ENCODE data around the gene SLC16A10.

SLC16A10 gene

GRCh38 chr6:111270121-111270520 lies 182.8 kb downstream of the SLC16A10 start:
- H3K4me3 ChIP-seq (replicated peaks; ENCODE audit: low read depth, low read length), result no peak overlapping the region
- H3K27me3 ChIP-seq (replicated peaks; ENCODE audit: control insufficient read depth, insufficient read depth, low read length), result no peaks in the 10 kb centered on the region
- DNase-seq (ENCODE audit: extremely low read depth, insufficient read length), result no peak
- no peak for TF ChIP-seq CTCF (IDR thresholded peaks at IDR 0.05; ENCODE audit: insufficient read depth, low read length, poor library complexity, severe bottlenecking)
- peaks cover 9% of the 10 kb centered on the region for H3K36me3 ChIP-seq (ENCODE audit: control insufficient read depth, insufficient read depth, low read length)

GRCh38 chr6:111274593-111275217 lies 187.4 kb downstream of the SLC16A10 start:
- H3K4me3 ChIP-seq (replicated peaks; ENCODE audit: low read depth, low read length), result no peak overlapping the region
- H3K36me3 ChIP-seq (ENCODE audit: control insufficient read depth, insufficient read depth, low read length), result peaks cover 16% of the 10 kb centered on the region
- no peaks in the 10 kb centered on the region for H3K27me3 ChIP-seq (replicated peaks; ENCODE audit: control insufficient read depth, insufficient read depth, low read length)
- TF ChIP-seq CTCF (IDR thresholded peaks at IDR 0.05; ENCODE audit: insufficient read depth, low read length, poor library complexity, severe bottlenecking), result no peak
- no peak for DNase-seq (ENCODE audit: extremely low read depth, insufficient read length)

GRCh38 chr6:111276335-111276734 lies 189.0 kb downstream of the SLC16A10 start:
- Histone ChIP-seq H3K27me3 (replicated peaks; ENCODE audit: control insufficient read depth, insufficient read depth, low read length) (no peaks in the 10 kb centered on the region), H3K4me3 (replicated peaks; ENCODE audit: low read depth, low read length) (no peak overlapping the region), H3K36me3 (ENCODE audit: control insufficient read depth, insufficient read depth, low read length) (peaks cover 17% of the 10 kb centered on the region)
- no peak for TF ChIP-seq CTCF (IDR thresholded peaks at IDR 0.05; ENCODE audit: insufficient read depth, low read length, poor library complexity, severe bottlenecking)
- no peak for DNase-seq (ENCODE audit: extremely low read depth, insufficient read length)

- DNase-seq (ENCODE audit: extremely low read depth, insufficient read length), result no peak
- Histone ChIP-seq H3K36me3 (ENCODE audit: control insufficient read depth, insufficient read depth, low read length) (peaks cover 17% of the 10 kb centered on the region), H3K27me3 (replicated peaks; ENCODE audit: control insufficient read depth, insufficient read depth, low read length) (no peaks in the 10 kb centered on the region), H3K4me3 (replicated peaks; ENCODE audit: low read depth, low read length) (no peak overlapping the region)
- no peak for TF ChIP-seq CTCF (IDR thresholded peaks at IDR 0.05; ENCODE audit: insufficient read depth, low read length, poor library complexity, severe bottlenecking)
Observed at GRCh38 chr6:111276736-111277135, 189.4 kb downstream of the SLC16A10 start.

- DNase-seq (ENCODE audit: extremely low read depth, insufficient read length), result no peak
- no peak overlapping the region for H3K4me3 ChIP-seq (replicated peaks; ENCODE audit: low read depth, low read length)
- TF ChIP-seq CTCF (IDR thresholded peaks at IDR 0.05; ENCODE audit: insufficient read depth, low read length, poor library complexity, severe bottlenecking), result no peak
- no peaks in the 10 kb centered on the region for H3K27me3 ChIP-seq (replicated peaks; ENCODE audit: control insufficient read depth, insufficient read depth, low read length)
- H3K36me3 ChIP-seq (ENCODE audit: control insufficient read depth, insufficient read depth, low read length), result peaks cover 17% of the 10 kb centered on the region
Observed at GRCh38 chr6:111277819-111278218, 190.5 kb downstream of the SLC16A10 start.

GRCh38 chr6:111278731-111279130 lies 191.4 kb downstream of the SLC16A10 start:
- Histone ChIP-seq H3K27me3 (replicated peaks; ENCODE audit: control insufficient read depth, insufficient read depth, low read length) (no peaks in the 10 kb centered on the region), H3K36me3 (ENCODE audit: control insufficient read depth, insufficient read depth, low read length) (peaks cover 17% of the 10 kb centered on the region), H3K4me3 (replicated peaks; ENCODE audit: low read depth, low read length) (no peak overlapping the region)
- TF ChIP-seq CTCF (IDR thresholded peaks at IDR 0.05; ENCODE audit: insufficient read depth, low read length, poor library complexity, severe bottlenecking), result no peak
- DNase-seq (ENCODE audit: extremely low read depth, insufficient read length), result no peak

Measured in GM06990 (cell line).